Mesenchymal stem cell (in vitro differentiated cells and primary cell): ENCODE results near the gene CFAP119.
A peak's percentile ranks its signal among the peaks of the same experiment; 100 is the strongest.

Source experiments
- DNase-seq: peaks from one replicate; pipeline ENCODE4 v3.0.0-alpha.2; 2013
- H2AFZ ChIP-seq: one replicate; pipeline ENCODE4 v1.6.1; 2013; ENCODE audit warnings: low read depth, mild to moderate bottlenecking, control low read depth, inconsistent platforms, low read length, moderate library complexity
- H2AK5ac ChIP-seq: 2 replicates; pipeline ENCODE4 v1.6.1; 2013; ENCODE audit warnings: low read length, moderate library complexity, mild to moderate bottlenecking, inconsistent platforms; ENCODE audit not compliant: severe bottlenecking
- H2BK120ac ChIP-seq: one replicate; pipeline ENCODE4 v1.6.1; 2013; ENCODE audit warnings: low read depth, mild to moderate bottlenecking, inconsistent platforms, low read length, moderate library complexity
- H2BK12ac ChIP-seq, 2 experiments: one replicate each; pipeline ENCODE4 v1.6.1; 2013; ENCODE audit warnings: inconsistent platforms in 2 of 2, low read length in 2 of 2, mild to moderate bottlenecking in 2 of 2, moderate library complexity in 2 of 2, control low read depth in 1 of 2
- H2BK15ac ChIP-seq: one replicate; pipeline ENCODE4 v1.6.1; 2013; ENCODE audit warnings: mild to moderate bottlenecking, low read depth, inconsistent platforms; ENCODE audit not compliant: poor library complexity, severe bottlenecking
- H2BK5ac ChIP-seq: 2 replicates; pipeline ENCODE4 v1.6.1; 2013; ENCODE audit warnings: low read depth, mild to moderate bottlenecking, low read length, control low read depth, inconsistent platforms; ENCODE audit not compliant: poor library complexity, severe bottlenecking
- H3K14ac ChIP-seq, 2 experiments: one replicate each; pipeline ENCODE4 v1.6.1; 2013; ENCODE audit warnings: inconsistent platforms in 2 of 2, low read length in 2 of 2, control low read depth in 1 of 2, mild to moderate bottlenecking in 1 of 2, moderate library complexity in 1 of 2
- H3K18ac ChIP-seq, 2 experiments: one replicate each; pipeline ENCODE4 v1.6.1; 2013; ENCODE audit warnings: inconsistent platforms in 2 of 2, low read length in 2 of 2, control low read depth in 1 of 2, low read depth in 1 of 2, mild to moderate bottlenecking in 1 of 2
- H3K23ac ChIP-seq, 2 experiments: one replicate each; pipeline ENCODE4 v1.6.1; 2013; ENCODE audit warnings: inconsistent platforms in 2 of 2, low read length in 2 of 2, mild to moderate bottlenecking in 2 of 2, moderate library complexity in 2 of 2, control low read depth in 1 of 2
- H3K27ac ChIP-seq: 2 replicates; pipeline ENCODE4 v1.5.1; 2013; ENCODE audit warnings: mild to moderate bottlenecking, moderate library complexity, low read length, control low read depth, inconsistent platforms; ENCODE audit not compliant: poor library complexity, severe bottlenecking
- H3K27me3 ChIP-seq, 2 experiments: 2 replicates each; pipeline versions ENCODE4 v1.6.1 to v1.7.0; 2013; ENCODE audit warnings: low read length in 2 of 2, mild to moderate bottlenecking in 2 of 2, moderate library complexity in 2 of 2, control low read depth in 1 of 2, inconsistent platforms in 1 of 2; ENCODE audit not compliant: control insufficient read depth in 1 of 2, insufficient read depth in 1 of 2
- H3K36me3 ChIP-seq, 2 experiments: 2 replicates each; pipeline versions ENCODE4 v1.6.1 to v1.7.0; 2013; ENCODE audit warnings: low read length in 2 of 2, control low read depth in 1 of 2, inconsistent platforms in 1 of 2, low read depth in 1 of 2, mild to moderate bottlenecking in 1 of 2; ENCODE audit not compliant: insufficient read depth in 2 of 2, control insufficient read depth in 1 of 2
- H3K4ac ChIP-seq, 2 experiments: one replicate each; pipeline ENCODE4 v1.6.1; 2013; ENCODE audit warnings: inconsistent platforms in 2 of 2, low read length in 2 of 2, mild to moderate bottlenecking in 2 of 2, moderate library complexity in 2 of 2, control low read depth in 1 of 2, low read depth in 1 of 2
- H3K4me1 ChIP-seq: 2 replicates; pipeline ENCODE4 v1.6.1; 2013; ENCODE audit warnings: low read depth, low read length, control low read depth; ENCODE audit not compliant: control insufficient read depth, insufficient read depth
- H3K4me2 ChIP-seq: 2 replicates; pipeline ENCODE4 v1.6.1; 2013; ENCODE audit warnings: low read length, mild to moderate bottlenecking, inconsistent platforms; ENCODE audit not compliant: poor library complexity, severe bottlenecking
- H3K4me3 ChIP-seq, 2 experiments: 2 replicates each; pipeline versions ENCODE4 v1.5.1 to v1.7.0; 2013; ENCODE audit warnings: low read length in 2 of 2, mild to moderate bottlenecking in 2 of 2, control low read depth in 1 of 2, low read depth in 1 of 2; ENCODE audit not compliant: insufficient read depth in 1 of 2
- H3K79me1 ChIP-seq: replicated peaks from 2 replicates; pipeline ENCODE4 v1.6.1; 2013; ENCODE audit warnings: mild to moderate bottlenecking, control low read depth, low read length, inconsistent platforms; ENCODE audit not compliant: poor library complexity, severe bottlenecking
- H3K9ac ChIP-seq: 2 replicates; pipeline ENCODE4 v1.7.0; 2013; ENCODE audit warnings: mild to moderate bottlenecking, low read length, moderate library complexity
- H3K9me3 ChIP-seq: 2 replicates; pipeline ENCODE4 v1.7.0; 2013; ENCODE audit warnings: mild to moderate bottlenecking, low read length; ENCODE audit not compliant: control insufficient read depth
- H4K8ac ChIP-seq: one replicate; pipeline ENCODE4 v1.6.1; 2013; ENCODE audit warnings: inconsistent platforms, mild to moderate bottlenecking, low read length, moderate library complexity
- H4K91ac ChIP-seq: one replicate; pipeline ENCODE4 v1.6.1; 2013; ENCODE audit warnings: mild to moderate bottlenecking, low read length, inconsistent platforms
- WGBS: methylation state at CpG from one replicate; pipeline ENCODE4 v1.1.7; 2013; ENCODE audit warnings: mixed read lengths; 5-methylcytosine and 5-hydroxymethylcytosine counted together
- small RNA-seq: library from polyadenylated mRNA; stranded (forward); fragments of <200 nt; extraction: miRNeasy Mini kit (QIAGEN cat#:217004); gene quantifications from one replicate; pipeline ENCODE3, GENCODE V24; 2013; ENCODE audit warnings: low read depth

Gene CFAP119

GRCh38 chr16:30711712-30712111, 50.1 kb downstream of the CFAP119 start:
- Histone ChIP-seq H2AK5ac (no peak overlapping the region), H4K8ac (no peak overlapping the region), H3K4ac (no peak overlapping the region), H2BK12ac (no peak overlapping the region), H3K18ac (no peak overlapping the region), H3K4me3 (no peak overlapping the region), H3K4me2 (no peak overlapping the region), H3K14ac (no peak overlapping the region), H3K23ac (no peak overlapping the region), H3K36me3 (peaks cover 84 to 93% of the 10 kb centered on the region in 2 experiments), H2BK120ac (no peak overlapping the region), H3K9ac (no peak overlapping the region), H3K9me3 (peaks cover 3% of the 10 kb centered on the region), H3K4me1 (peaks cover 5% of the 10 kb centered on the region), H2BK5ac (no peak overlapping the region), H3K79me1 (peaks cover 48% of the 10 kb centered on the region), H2BK15ac (no peak overlapping the region), H2AFZ (no peak overlapping the region), H3K27me3 (no peaks in the 10 kb centered on the region), H4K91ac (no peak overlapping the region), H3K27ac (no peak overlapping the region)
- WGBS = 100% methylated on average over 1 of the region's 1 CpG
- DNase-seq = no peak

- H4K8ac ChIP-seq = no peak overlapping the region
Observed at GRCh38 chr16:30710971-30711370, 50.9 kb downstream of the CFAP119 start.

More at GRCh38 chr16:30710971-30711370, 50.9 kb downstream of the CFAP119 start:
- Histone ChIP-seq H3K18ac (no peak overlapping the region), H3K9ac (no peak overlapping the region), H3K4me1 (peaks cover 4% of the 10 kb centered on the region), H3K36me3 (peaks cover 82 to 93% of the 10 kb centered on the region in 2 experiments), H3K4ac (no peak overlapping the region), H3K9me3 (peaks cover 3% of the 10 kb centered on the region), H3K4me2 (no peak overlapping the region), H2BK15ac (no peak overlapping the region), H2AFZ (no peak overlapping the region), H2AK5ac (no peak overlapping the region), H3K4me3 (no peak overlapping the region), H4K91ac (no peak overlapping the region), H3K23ac (no peak overlapping the region), H3K27me3 (no peaks in the 10 kb centered on the region), H2BK5ac (no peak overlapping the region), H2BK12ac (no peak overlapping the region), H3K14ac (no peak overlapping the region), H2BK120ac (no peak overlapping the region), H3K79me1 (peaks cover 48% of the 10 kb centered on the region), H3K27ac (no peak overlapping the region)
- WGBS = 94% methylated on average over 4 of the region's 4 CpGs
- DNase-seq = no peak

Small RNA genes within 50 kb of the gene (small RNA-seq; reads per million reads assigned to genes)
- gene SNORA30 = 4.6 reads per million, percentile 50 among the genes with 10 or more reads in this experiment
